GM12891 (cell line): Measurements from ENCODE around the gene GIT1.
A peak's percentile ranks its signal among the peaks of the same experiment; 100 is the strongest.
"Not testable (repeated sequence)": the region's sequence is repeated elsewhere in the genome, so short reads cannot be mapped to it uniquely, and the experiment has no call there.

ENCODE experiments used
- DNase-seq: peaks from one replicate; pipeline ENCODE4 v3.0.0; 2011; ENCODE audit warnings: low spot score; ENCODE audit not compliant: insufficient read length
- FAIRE-seq: peaks from 2 replicates; lab custom pipeline; 2011; peaks lifted over from hg19 to GRCh38; lab: Jason Lieb, UNC
- PAX5 ChIP-seq: IDR thresholded peaks from 2 replicates; pipeline ENCODE4 v1.6.1; 2011; ENCODE audit warnings: low read length, moderate library complexity, mild to moderate bottlenecking; ENCODE audit not compliant: insufficient read depth, severe bottlenecking
- POLR2A ChIP-seq: IDR thresholded peaks from 2 replicates; pipeline ENCODE4 v1.6.1; 2011; ENCODE audit warnings: low read depth, low read length, control low read depth
- POLR2AphosphoS5 ChIP-seq: IDR thresholded peaks from 2 replicates; pipeline ENCODE4 v1.6.1; 2011; ENCODE audit warnings: low read depth, low read length, control low read depth
- POU2F2 ChIP-seq: IDR thresholded peaks from 2 replicates; pipeline ENCODE4 v1.6.1; 2011; ENCODE audit warnings: low read depth, mild to moderate bottlenecking, control low read depth, low read length, moderate library complexity
- SPI1 ChIP-seq: IDR thresholded peaks from 2 replicates; pipeline ENCODE4 v1.6.1; 2011; ENCODE audit warnings: low read depth, low read length, control low read depth
- TAF1 ChIP-seq: IDR thresholded peaks from 2 replicates; pipeline ENCODE4 v1.6.1; 2011; ENCODE audit warnings: low read depth, low read length, control low read depth

The GIT1 gene

GRCh38 chr17:29567554-29568330, 21.7 kb downstream of the GIT1 start:
- TF ChIP-seq POU2F2 (no peak), TAF1 (peak; percentile 19)
- DNase-seq, result peak; percentile 84
- peak; percentile 72 for FAIRE-seq

- no peak for FAIRE-seq
- DNase-seq, result no peak
- TF ChIP-seq POU2F2, result no peak
- no peak for TF ChIP-seq POLR2AphosphoS5
- no peak for TF ChIP-seq SPI1
- TF ChIP-seq PAX5, result no peak
- TF ChIP-seq TAF1, result no peak
- TF ChIP-seq POLR2A, result no peak
These were observed 22.2 kb downstream of the GIT1 start for GRCh38 chr17:29567304-29567553.

- no peak for TF ChIP-seq POLR2AphosphoS5
- TF ChIP-seq TAF1, result no peak
- no peak for TF ChIP-seq SPI1
- no peak for TF ChIP-seq PAX5
- TF ChIP-seq POLR2A, result no peak
- no peak for TF ChIP-seq POU2F2
- FAIRE-seq, result peak; percentile 70
- peak; percentile 63 for DNase-seq
These were observed 22.8 kb downstream of the GIT1 start, which contains the start of gene ABHD15 for GRCh38 chr17:29566473-29567303. Gene ABHD15 (minus strand): TSS chr17:29567037. CDS start chr17:29566966, 71 bp downstream.

GRCh38 chr17:29565643-29566472, 23.6 kb downstream of the GIT1 start:
- DNase-seq (no peak), FAIRE-seq (peak; percentile 85)
- no peak for TF ChIP-seq POLR2A
- no peak for TF ChIP-seq POLR2AphosphoS5
- TF ChIP-seq POU2F2, result no peak
- TF ChIP-seq SPI1, result no peak
- TF ChIP-seq PAX5, result no peak
- TF ChIP-seq TAF1, result no peak

GRCh38 chr17:29563816-29564215, 25.6 kb downstream of the GIT1 start:
- FAIRE-seq, result no peak
- DNase-seq, result no peak
- TF ChIP-seq POLR2A (no peak), POLR2AphosphoS5 (no peak), POU2F2 (no peak), TAF1 (no peak), PAX5 (no peak), SPI1 (no peak)

- DNase-seq (no peak), FAIRE-seq (no peak)
- no peak for TF ChIP-seq SPI1
- no peak for TF ChIP-seq TAF1
These were observed 26.8 kb downstream of the GIT1 start for GRCh38 chr17:29562615-29563014.

- no peak for DNase-seq
- TF ChIP-seq POU2F2 (no peak), SPI1 (peak; percentile 58)
- FAIRE-seq, result peak; percentile 84
These were observed 27.6 kb downstream of the GIT1 start for GRCh38 chr17:29561554-29562517.

GRCh38 chr17:29560316-29560715, 29.1 kb downstream of the GIT1 start:
- TF ChIP-seq POLR2AphosphoS5 (no peak), PAX5 (no peak), POLR2A (no peak), POU2F2 (no peak), SPI1 (peak; percentile 93)
- DNase-seq (no peak), FAIRE-seq (peak; percentile 23)

GRCh38 chr17:29559640-29560039, 29.8 kb downstream of the GIT1 start:
- TF ChIP-seq POLR2AphosphoS5 (no peak), PAX5 (no peak), POLR2A (no peak), SPI1 (no peak), TAF1 (no peak), POU2F2 (no peak)
- DNase-seq (no peak), FAIRE-seq (no peak)

- FAIRE-seq, DNase-seq: not testable (repeated sequence)
These were observed 31.3 kb downstream of the GIT1 start for GRCh38 chr17:29558139-29558538.
